ENCODE measurements around the gene ID2.

ID2 gene

GRCh38 chr2:8669157-8669817, 12.6 kb upstream of the ID2 start:
- DNase-seq (ENCODE audit: low read depth in 2 of 2): no peak

- DNase-seq (ENCODE audit: low read depth in 2 of 2): no peak
These were observed 11.3 kb upstream of the ID2 start for GRCh38 chr2:8670580-8670979.

GRCh38 chr2:8671176-8671575, 10.7 kb upstream of the ID2 start:
- DNase-seq (ENCODE audit: low read depth in 2 of 2): no peak

GRCh38 chr2:8671802-8672201, 10.1 kb upstream of the ID2 start:
- DNase-seq (ENCODE audit: low read depth in 2 of 2): no peak

- no peak for DNase-seq (ENCODE audit: low read depth in 2 of 2)
These were observed 8.9 kb upstream of the ID2 start for GRCh38 chr2:8672940-8673339.

- DNase-seq (ENCODE audit: low read depth in 2 of 2): no peak
These were observed 8.5 kb upstream of the ID2 start for GRCh38 chr2:8673381-8673780.

GRCh38 chr2:8674420-8675009, 7.3 kb upstream of the ID2 start:
- DNase-seq (ENCODE audit: low read depth in 2 of 2): no peak

- no peak for DNase-seq (ENCODE audit: low read depth in 2 of 2)
These were observed 6.3 kb upstream of the ID2 start for GRCh38 chr2:8675543-8675942.

GRCh38 chr2:8676191-8676920, 5.5 kb upstream of the ID2 start:
- no peak for DNase-seq (ENCODE audit: low read depth in 2 of 2)

GRCh38 chr2:8676921-8677645, 4.8 kb upstream of the ID2 start:
- no peak for DNase-seq (ENCODE audit: low read depth in 2 of 2)

- no peak for DNase-seq (ENCODE audit: low read depth in 2 of 2)
These were observed 3.9 kb upstream of the ID2 start for GRCh38 chr2:8677646-8678592.

- DNase-seq (ENCODE audit: low read depth in 2 of 2): peak; percentile 69 to 85
These were observed 2.9 kb upstream of the ID2 start for GRCh38 chr2:8678731-8679566.

GRCh38 chr2:8679567-8679826, 2.4 kb upstream of the ID2 start:
- DNase-seq (ENCODE audit: low read depth in 2 of 2): no peak

- DNase-seq (ENCODE audit: low read depth in 2 of 2): no peak
These were observed 1.8 kb upstream of the ID2 start for GRCh38 chr2:8679827-8680731.

GRCh38 chr2:8680822-8681760, 765 bp upstream of the ID2 start:
- peak; percentile 79 to 85 for DNase-seq (ENCODE audit: low read depth in 2 of 2)

- peak in 1 of 2 donors; percentile 32 for DNase-seq (ENCODE audit: low read depth in 2 of 2)
These were observed 1.1 kb downstream of the ID2 start for GRCh38 chr2:8682719-8683667.

GRCh38 chr2:8684540-8684877, 2.7 kb downstream of the ID2 start:
- peak in 1 of 2 donors; percentile 29 for DNase-seq (ENCODE audit: low read depth in 2 of 2)

All from stimulated activated CD4-positive, alpha-beta T cell treated with anti-CD3 and anti-CD28 coated beads, Interleukin-4, amount 100 ng/mL, for 48 hours (primary cell).